Mesenchymal stem cell (in vitro differentiated cells and primary cell): ENCODE results near the gene XPNPEP1.
A peak's percentile ranks its signal among the peaks of the same experiment; 100 is the strongest.

Source experiments
- DNase-seq: peaks from one replicate; pipeline ENCODE4 v3.0.0-alpha.2; 2013
- H2AFZ ChIP-seq: one replicate; pipeline ENCODE4 v1.6.1; 2013; ENCODE audit warnings: low read depth, mild to moderate bottlenecking, control low read depth, inconsistent platforms, low read length, moderate library complexity
- H2AK5ac ChIP-seq: 2 replicates; pipeline ENCODE4 v1.6.1; 2013; ENCODE audit warnings: low read length, moderate library complexity, mild to moderate bottlenecking, inconsistent platforms; ENCODE audit not compliant: severe bottlenecking
- H2BK120ac ChIP-seq: one replicate; pipeline ENCODE4 v1.6.1; 2013; ENCODE audit warnings: low read depth, mild to moderate bottlenecking, inconsistent platforms, low read length, moderate library complexity
- H2BK12ac ChIP-seq, 2 experiments: one replicate each; pipeline ENCODE4 v1.6.1; 2013; ENCODE audit warnings: inconsistent platforms in 2 of 2, low read length in 2 of 2, mild to moderate bottlenecking in 2 of 2, moderate library complexity in 2 of 2, control low read depth in 1 of 2
- H2BK15ac ChIP-seq: one replicate; pipeline ENCODE4 v1.6.1; 2013; ENCODE audit warnings: mild to moderate bottlenecking, low read depth, inconsistent platforms; ENCODE audit not compliant: poor library complexity, severe bottlenecking
- H2BK5ac ChIP-seq: 2 replicates; pipeline ENCODE4 v1.6.1; 2013; ENCODE audit warnings: low read depth, mild to moderate bottlenecking, low read length, control low read depth, inconsistent platforms; ENCODE audit not compliant: poor library complexity, severe bottlenecking
- H3K14ac ChIP-seq, 2 experiments: one replicate each; pipeline ENCODE4 v1.6.1; 2013; ENCODE audit warnings: inconsistent platforms in 2 of 2, low read length in 2 of 2, control low read depth in 1 of 2, mild to moderate bottlenecking in 1 of 2, moderate library complexity in 1 of 2
- H3K18ac ChIP-seq, 2 experiments: one replicate each; pipeline ENCODE4 v1.6.1; 2013; ENCODE audit warnings: inconsistent platforms in 2 of 2, low read length in 2 of 2, control low read depth in 1 of 2, low read depth in 1 of 2, mild to moderate bottlenecking in 1 of 2
- H3K23ac ChIP-seq, 2 experiments: one replicate each; pipeline ENCODE4 v1.6.1; 2013; ENCODE audit warnings: inconsistent platforms in 2 of 2, low read length in 2 of 2, mild to moderate bottlenecking in 2 of 2, moderate library complexity in 2 of 2, control low read depth in 1 of 2
- H3K27ac ChIP-seq: 2 replicates; pipeline ENCODE4 v1.5.1; 2013; ENCODE audit warnings: mild to moderate bottlenecking, moderate library complexity, low read length, control low read depth, inconsistent platforms; ENCODE audit not compliant: poor library complexity, severe bottlenecking
- H3K27me3 ChIP-seq, 2 experiments: 2 replicates each; pipeline versions ENCODE4 v1.6.1 to v1.7.0; 2013; ENCODE audit warnings: low read length in 2 of 2, mild to moderate bottlenecking in 2 of 2, moderate library complexity in 2 of 2, control low read depth in 1 of 2, inconsistent platforms in 1 of 2; ENCODE audit not compliant: control insufficient read depth in 1 of 2, insufficient read depth in 1 of 2
- H3K36me3 ChIP-seq, 2 experiments: 2 replicates each; pipeline versions ENCODE4 v1.6.1 to v1.7.0; 2013; ENCODE audit warnings: low read length in 2 of 2, control low read depth in 1 of 2, inconsistent platforms in 1 of 2, low read depth in 1 of 2, mild to moderate bottlenecking in 1 of 2; ENCODE audit not compliant: insufficient read depth in 2 of 2, control insufficient read depth in 1 of 2
- H3K4ac ChIP-seq, 2 experiments: one replicate each; pipeline ENCODE4 v1.6.1; 2013; ENCODE audit warnings: inconsistent platforms in 2 of 2, low read length in 2 of 2, mild to moderate bottlenecking in 2 of 2, moderate library complexity in 2 of 2, control low read depth in 1 of 2, low read depth in 1 of 2
- H3K4me1 ChIP-seq: 2 replicates; pipeline ENCODE4 v1.6.1; 2013; ENCODE audit warnings: low read depth, low read length, control low read depth; ENCODE audit not compliant: control insufficient read depth, insufficient read depth
- H3K4me2 ChIP-seq: 2 replicates; pipeline ENCODE4 v1.6.1; 2013; ENCODE audit warnings: low read length, mild to moderate bottlenecking, inconsistent platforms; ENCODE audit not compliant: poor library complexity, severe bottlenecking
- H3K4me3 ChIP-seq, 2 experiments: 2 replicates each; pipeline versions ENCODE4 v1.5.1 to v1.7.0; 2013; ENCODE audit warnings: low read length in 2 of 2, mild to moderate bottlenecking in 2 of 2, control low read depth in 1 of 2, low read depth in 1 of 2; ENCODE audit not compliant: insufficient read depth in 1 of 2
- H3K79me1 ChIP-seq: replicated peaks from 2 replicates; pipeline ENCODE4 v1.6.1; 2013; ENCODE audit warnings: mild to moderate bottlenecking, control low read depth, low read length, inconsistent platforms; ENCODE audit not compliant: poor library complexity, severe bottlenecking
- H3K9ac ChIP-seq: 2 replicates; pipeline ENCODE4 v1.7.0; 2013; ENCODE audit warnings: mild to moderate bottlenecking, low read length, moderate library complexity
- H3K9me3 ChIP-seq: 2 replicates; pipeline ENCODE4 v1.7.0; 2013; ENCODE audit warnings: mild to moderate bottlenecking, low read length; ENCODE audit not compliant: control insufficient read depth
- H4K8ac ChIP-seq: one replicate; pipeline ENCODE4 v1.6.1; 2013; ENCODE audit warnings: inconsistent platforms, mild to moderate bottlenecking, low read length, moderate library complexity
- H4K91ac ChIP-seq: one replicate; pipeline ENCODE4 v1.6.1; 2013; ENCODE audit warnings: mild to moderate bottlenecking, low read length, inconsistent platforms
- whole genome bisulfite sequencing: methylation state at CpG from one replicate; pipeline ENCODE4 v1.1.7; 2013; ENCODE audit warnings: mixed read lengths; 5-methylcytosine and 5-hydroxymethylcytosine counted together

Gene XPNPEP1

DNA sequence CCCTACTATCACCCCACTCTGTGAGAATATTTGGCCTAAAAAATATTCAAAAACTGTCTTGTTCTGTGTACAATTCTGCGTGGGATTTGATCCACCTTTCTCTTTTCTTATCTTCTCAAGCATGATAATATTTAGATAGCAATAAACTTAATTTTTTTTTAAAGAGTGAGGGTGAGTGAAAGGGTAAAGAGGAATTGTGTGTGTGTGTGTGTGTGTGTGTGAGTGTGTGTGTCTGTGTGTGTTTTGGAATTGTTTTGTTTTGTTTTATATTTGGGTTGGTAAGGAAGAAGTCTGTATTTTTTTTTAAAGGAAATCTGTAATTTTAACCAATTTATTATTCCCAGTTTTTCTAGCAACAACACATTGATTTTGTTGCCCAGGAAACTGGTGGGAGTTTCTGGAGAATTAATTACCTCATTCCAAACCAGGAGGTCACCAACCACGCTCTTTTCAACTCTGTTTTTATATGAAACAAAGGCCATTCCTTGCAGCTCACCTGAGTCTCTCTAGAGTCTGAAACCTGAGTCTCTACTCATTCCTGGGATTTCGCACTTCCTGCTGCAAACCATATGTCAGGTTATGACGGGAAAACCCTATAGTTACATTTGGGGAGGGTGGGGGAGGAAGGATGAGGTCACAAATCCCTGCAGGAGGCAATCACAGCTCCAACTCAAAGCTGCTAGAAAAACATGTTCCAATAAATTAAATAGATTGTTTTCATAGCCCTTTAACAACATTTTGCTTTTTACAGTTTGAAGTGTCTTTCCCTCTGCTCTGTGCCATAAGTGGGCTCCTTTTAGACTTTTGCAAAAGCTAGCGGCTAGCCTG is 38.1 kb upstream of the XPNPEP1 start:
- H4K91ac ChIP-seq, result no peak overlapping the region
- no peak overlapping the region for H4K8ac ChIP-seq
- H3K14ac ChIP-seq, result no peak overlapping the region
- no peak overlapping the region for H2AFZ ChIP-seq
- no peak overlapping the region for H2BK12ac ChIP-seq
- H3K27ac ChIP-seq, result no peak overlapping the region
- H3K9ac ChIP-seq, result peak overlapping the region; percentile 78
- no peak overlapping the region for H3K18ac ChIP-seq
- peak overlapping the region in 1 of 2 experiments; percentile 55 for H3K4ac ChIP-seq
- no peak overlapping the region for H2BK120ac ChIP-seq
- H3K79me1 ChIP-seq, result no peaks in the 10 kb centered on the region
- no peak overlapping the region for H2AK5ac ChIP-seq
- H3K4me1 ChIP-seq, result peaks cover 5% of the 10 kb centered on the region
- no peak overlapping the region for H2BK15ac ChIP-seq
- H2BK5ac ChIP-seq, result no peak overlapping the region
- no peaks in the 10 kb centered on the region for H3K27me3 ChIP-seq
- H3K4me2 ChIP-seq, result no peak overlapping the region
- no peak overlapping the region for H3K4me3 ChIP-seq
- 84% methylated on average over 2 of the region's 5 CpGs for WGBS
- no peaks in the 10 kb centered on the region for H3K36me3 ChIP-seq
- H3K9me3 ChIP-seq, result no peaks in the 10 kb centered on the region
- no peak overlapping the region for H3K23ac ChIP-seq
- DNase-seq, result peak; percentile 20

DNA sequence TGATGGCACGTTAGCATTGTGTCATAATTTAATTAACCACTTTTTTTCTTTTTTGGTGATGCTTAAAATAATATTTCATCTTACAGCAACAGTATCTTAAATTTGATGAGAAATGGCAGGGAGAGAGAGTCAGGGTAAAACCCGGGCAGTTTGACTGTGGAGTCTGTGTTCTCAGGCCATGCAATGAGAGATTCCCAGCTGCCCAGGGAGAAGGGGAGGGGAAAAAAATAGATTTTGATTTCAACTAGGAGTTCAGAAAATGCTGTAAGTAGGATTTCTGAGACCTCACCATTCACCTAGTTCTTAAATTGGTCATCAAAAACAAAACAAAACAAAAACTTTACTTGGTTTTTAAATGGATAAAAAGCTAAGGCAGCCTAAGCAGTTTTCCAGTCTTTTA is 37.4 kb upstream of the XPNPEP1 start:
- Histone ChIP-seq H3K9me3 (no peaks in the 10 kb centered on the region), H3K18ac (no peak overlapping the region), H2BK15ac (no peak overlapping the region), H3K4ac (no peak overlapping the region), H2AK5ac (no peak overlapping the region), H3K4me2 (no peak overlapping the region), H3K27ac (no peak overlapping the region), H3K27me3 (no peaks in the 10 kb centered on the region), H3K79me1 (no peaks in the 10 kb centered on the region), H3K36me3 (no peaks in the 10 kb centered on the region), H3K4me1 (peaks cover 5% of the 10 kb centered on the region), H2BK120ac (no peak overlapping the region), H4K8ac (no peak overlapping the region), H2BK12ac (no peak overlapping the region), H3K14ac (no peak overlapping the region), H3K23ac (no peak overlapping the region), H2BK5ac (no peak overlapping the region), H4K91ac (no peak overlapping the region), H2AFZ (no peak overlapping the region), H3K9ac (peak overlapping the region; percentile 78), H3K4me3 (no peak overlapping the region)
- DNase-seq, result no peak
- 92% methylated on average over 1 of the region's 2 CpGs for WGBS

DNA sequence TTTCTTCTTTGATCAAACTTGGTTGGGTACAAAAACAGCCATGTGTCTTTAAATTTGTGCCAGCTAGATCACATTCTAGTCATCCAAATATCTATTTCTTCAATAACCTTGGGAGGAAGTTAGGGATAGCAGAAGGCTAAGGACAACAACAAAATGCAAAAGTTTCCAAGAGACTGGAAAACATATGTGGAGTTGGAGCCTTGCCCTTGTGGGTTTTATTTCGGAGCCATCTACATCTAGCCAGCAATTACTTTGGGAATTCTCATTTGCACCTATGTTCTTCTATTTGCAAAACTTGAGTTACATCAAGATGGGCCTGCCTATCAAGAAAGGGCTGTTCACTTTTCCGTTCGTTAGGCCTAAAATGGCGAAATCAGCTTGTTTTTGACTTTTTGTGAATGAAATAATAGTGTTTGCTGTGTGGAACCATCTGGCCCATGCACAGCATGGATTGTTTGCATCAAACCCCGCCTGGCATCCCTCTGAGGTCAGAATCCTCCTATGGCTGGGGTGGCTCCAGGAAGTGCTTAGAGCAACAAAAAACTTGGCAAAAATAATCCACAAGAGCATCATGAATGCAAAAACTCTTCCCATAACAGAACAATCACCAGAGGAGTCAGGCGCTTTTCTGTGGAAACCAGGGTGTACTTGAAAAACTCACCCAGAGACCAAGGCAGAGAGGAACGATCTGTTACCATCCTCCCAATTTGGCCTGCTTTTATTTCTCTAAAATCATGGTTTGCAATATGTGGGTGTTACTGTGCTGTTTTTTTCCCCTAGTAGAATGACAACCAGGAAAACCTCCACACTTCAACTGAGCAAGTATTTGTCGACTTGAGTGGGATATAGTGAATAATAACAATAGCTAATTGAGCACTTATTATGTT is 36.2 kb upstream of the XPNPEP1 start:
- Histone ChIP-seq H3K9me3 (no peaks in the 10 kb centered on the region), H3K4me1 (peaks cover 5% of the 10 kb centered on the region), H3K9ac (no peak overlapping the region), H3K14ac (no peak overlapping the region), H3K4me3 (no peak overlapping the region), H2BK5ac (no peak overlapping the region), H2AFZ (no peak overlapping the region), H3K79me1 (no peaks in the 10 kb centered on the region), H3K23ac (no peak overlapping the region), H3K4ac (no peak overlapping the region), H3K4me2 (no peak overlapping the region), H4K91ac (no peak overlapping the region), H4K8ac (no peak overlapping the region), H3K36me3 (no peaks in the 10 kb centered on the region), H2BK12ac (no peak overlapping the region), H2BK120ac (no peak overlapping the region), H3K27ac (no peak overlapping the region), H2AK5ac (no peak overlapping the region), H3K27me3 (no peaks in the 10 kb centered on the region), H2BK15ac (no peak overlapping the region), H3K18ac (no peak overlapping the region)
- no peak for DNase-seq
- WGBS, result 100% methylated on average over 6 of the region's 8 CpGs

DNA sequence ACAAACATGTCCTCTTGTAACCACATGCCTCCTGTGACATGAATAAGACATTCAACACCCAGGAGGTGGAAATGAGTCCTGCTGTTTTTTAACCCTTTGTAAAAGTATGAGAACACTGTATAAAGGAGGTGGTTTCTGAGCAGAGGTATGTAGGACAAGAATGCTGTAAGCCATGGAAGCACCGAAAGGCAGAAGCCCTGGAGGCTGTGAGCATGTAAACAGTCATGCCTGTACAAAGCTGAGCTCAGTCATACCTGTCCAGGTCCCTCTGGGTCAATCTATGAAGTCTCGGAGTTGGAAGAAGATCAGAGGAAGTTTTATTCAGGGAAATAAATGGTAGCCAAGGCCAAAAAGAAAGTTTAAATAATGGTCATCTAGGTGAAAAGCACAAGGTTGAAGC is 34.7 kb upstream of the XPNPEP1 start:
- Histone ChIP-seq H3K27ac (no peak overlapping the region), H2AK5ac (no peak overlapping the region), H3K18ac (no peak overlapping the region), H2BK12ac (no peak overlapping the region), H2BK15ac (no peak overlapping the region), H2BK120ac (no peak overlapping the region), H3K4me2 (no peak overlapping the region), H3K4ac (no peak overlapping the region), H3K23ac (no peak overlapping the region), H3K9ac (no peak overlapping the region), H3K79me1 (no peaks in the 10 kb centered on the region), H4K91ac (no peak overlapping the region), H2AFZ (no peak overlapping the region), H4K8ac (no peak overlapping the region), H3K27me3 (no peaks in the 10 kb centered on the region), H3K14ac (no peak overlapping the region), H3K9me3 (no peaks in the 10 kb centered on the region), H2BK5ac (no peak overlapping the region), H3K4me1 (peaks cover 5% of the 10 kb centered on the region), H3K4me3 (no peak overlapping the region), H3K36me3 (no peaks in the 10 kb centered on the region)
- WGBS, result 88% methylated on average over 2 of the region's 2 CpGs
- no peak for DNase-seq
